HepG2 (cell line): ENCODE results near the gene KLKB1. TPM values are rescaled to one million over a fixed set of nuclear protein-coding genes. Genes with fewer than 3 reads are reported as not detected.

ENCODE experiments used
- ATAC-seq: fragments of 200-7000 bp; cut with Tn5 transposase; 3 replicates; pipeline ENCODE4 v1.9.1; 2020; ENCODE audit warnings: mild to moderate bottlenecking, moderate library complexity
- BruUV-seq: library from RNA; stranded (reverse); fragments of 400-500 nt; replicated peaks from 2 replicates; lab custom pipeline; 2021; lab: Mats Ljungman, UMichigan
- CTCF ChIA-PET: fragments of 300-600 bp; formaldehyde crosslinking; extraction: SDS; loops from one replicate; lab custom pipeline; 2021; ENCODE audit warnings: low total read pairs, inconsistent platforms, low intra/inter-chr PET ratio; lab: Yijun Ruan, JAX
- POLR2A ChIA-PET: fragments of 350-600 bp; sonication (Branson Sonifier 250); formaldehyde crosslinking; loops from one replicate; lab custom pipeline; 2020; ENCODE audit warnings: antibody characterized with exemption, inconsistent platforms; lab: Yijun Ruan, JAX
- DNase-seq: peaks from one replicate; pipeline ENCODE4 v3.0.0-alpha.2; 2015; ENCODE audit warnings: low spot score
- FAIRE-seq: peaks from 3 replicates; lab custom pipeline; 2011; peaks lifted over from hg19 to GRCh38; lab: Jason Lieb, UNC
- H2AFZ ChIP-seq: one replicate; pipeline ENCODE4 v1.6.1; 2011; ENCODE audit warnings: low read length, inconsistent platforms
- H3K27ac ChIP-seq: fragments of 300-600 bp; 3 replicates; pipeline ENCODE4 v1.8.0; 2011; ENCODE audit warnings: mixed run types, mild to moderate bottlenecking, mixed read lengths, low read length, inconsistent platforms; ENCODE audit not compliant: insufficient read depth; ENCODE audit errors: extremely low read length
- H3K27me3 ChIP-seq, 2 experiments: fragments of 200-600 bp in 1 of 2; 2 replicates in 1 of 2; 3 replicates in 1 of 2; pipeline versions ENCODE4 v1.6.0 to v1.8.0; 2011; ENCODE audit warnings: low read length in 2 of 2, mild to moderate bottlenecking in 2 of 2, moderate library complexity in 2 of 2, inconsistent platforms in 1 of 2; ENCODE audit not compliant: insufficient read depth in 2 of 2, control insufficient read depth in 1 of 2
- H3K36me3 ChIP-seq, 2 experiments: fragments of 200-600 bp in 1 of 2; replicated peaks in 1 of 2; 2 replicates in 1 of 2; 3 replicates in 1 of 2; pipeline versions ENCODE4 v1.5.1 to v1.8.0; 2011; ENCODE audit warnings: low read length in 2 of 2, inconsistent platforms in 1 of 2; ENCODE audit not compliant: insufficient read depth in 2 of 2, control insufficient read depth in 1 of 2
- H3K4me1 ChIP-seq: 2 replicates; pipeline ENCODE4 v1.5.1; 2012; ENCODE audit warnings: low read length, inconsistent platforms; ENCODE audit not compliant: insufficient read depth
- H3K4me2 ChIP-seq: 2 replicates; pipeline ENCODE4 v1.6.0; 2011; ENCODE audit warnings: low read depth, low read length, inconsistent platforms
- H3K4me3 ChIP-seq, 3 experiments: fragments of 200-600 bp in 1 of 3; sonication (generic), shearing (Covaris generic) in 1 of 3; replicated peaks in 1 of 3; 2 replicates each; pipeline ENCODE4 v1.5.1; 2011 to 2016; ENCODE audit warnings: low read length in 3 of 3, inconsistent platforms in 2 of 3, low read depth in 2 of 3, mild to moderate bottlenecking in 2 of 3, control low read depth in 1 of 3, mixed read lengths in 1 of 3; ENCODE audit not compliant: insufficient read depth in 1 of 3
- H3K79me2 ChIP-seq: one replicate; pipeline ENCODE4 v1.6.1; 2011; ENCODE audit warnings: low read length, inconsistent platforms; ENCODE audit not compliant: insufficient read depth
- H3K9ac ChIP-seq: 2 replicates; pipeline ENCODE4 v1.6.0; 2011; ENCODE audit warnings: mild to moderate bottlenecking, low read depth, low read length, inconsistent platforms; ENCODE audit not compliant: insufficient read depth
- H3K9me3 ChIP-seq: 2 replicates; pipeline ENCODE4 v1.5.1; 2012; ENCODE audit warnings: mild to moderate bottlenecking, low read length
- H4K20me1 ChIP-seq: 2 replicates; pipeline ENCODE4 v1.6.0; 2011; ENCODE audit warnings: inconsistent platforms, mild to moderate bottlenecking, low read length, moderate library complexity; ENCODE audit not compliant: insufficient read depth
- BCL3 ChIP-seq: sonication (generic); formaldehyde crosslinking; IDR thresholded peaks from 2 replicates; pipeline ENCODE4 v1.5.1; 2020; ENCODE audit warnings: mild to moderate bottlenecking, missing genetic modification reagents, moderate library complexity
- CEBPB ChIP-seq: IDR thresholded peaks from 2 replicates; pipeline ENCODE4 v1.6.1; 2011; ENCODE audit warnings: low read depth, low read length, improper control_type of control experiment, borderline replicate concordance
- FOXK2 ChIP-seq: fragments of 450-650 bp; IDR thresholded peaks from 2 replicates; pipeline ENCODE4 v1.6.1; 2016
- HNF4G ChIP-seq, 2 experiments: sonication (generic) in 1 of 2; formaldehyde crosslinking in 1 of 2; IDR thresholded peaks; 2 replicates each; pipeline versions ENCODE4 v1.4.0 to v1.6.1; 2011 to 2020; ENCODE audit warnings: borderline replicate concordance in 2 of 2, low read depth in 2 of 2, mild to moderate bottlenecking in 2 of 2, low read length in 1 of 2, missing genetic modification reagents in 1 of 2, moderate library complexity in 1 of 2
- KAT2B ChIP-seq: fragments of 150-350 bp; IDR thresholded peaks from 2 replicates; pipeline ENCODE4 v1.6.1; 2014; ENCODE audit warnings: low read depth, low read length, borderline replicate concordance
- PITX1 ChIP-seq: sonication (generic); formaldehyde crosslinking; IDR thresholded peaks from 2 replicates; pipeline ENCODE4 v1.5.1; 2020; ENCODE audit warnings: mild to moderate bottlenecking, missing genetic modification reagents
- RAD21 ChIP-seq: fragments of 450-650 bp; formaldehyde crosslinking; IDR thresholded peaks from 2 replicates; pipeline ENCODE4 v1.5.0; 2020; ENCODE audit warnings: mild to moderate bottlenecking
- SCMH1 ChIP-seq: sonication (generic); formaldehyde crosslinking; IDR thresholded peaks from 2 replicates; pipeline ENCODE4 v1.9.0; 2021; ENCODE audit warnings: missing genetic modification reagents, mild to moderate bottlenecking, borderline replicate concordance
- ZBTB38 ChIP-seq: sonication (generic); formaldehyde crosslinking; IDR thresholded peaks from 2 replicates; pipeline ENCODE4 v1.5.1; 2020; ENCODE audit warnings: mild to moderate bottlenecking, missing genetic modification reagents
- ZFP91 ChIP-seq: sonication (generic); formaldehyde crosslinking; IDR thresholded peaks from 2 replicates; pipeline ENCODE4 v1.9.0; 2022; ENCODE audit warnings: missing genetic modification reagents, mild to moderate bottlenecking, borderline replicate concordance
- ZNF354B ChIP-seq: sonication (generic); formaldehyde crosslinking; IDR thresholded peaks from 2 replicates; pipeline ENCODE4 v1.8.0; 2022; ENCODE audit warnings: mild to moderate bottlenecking, missing genetic modification reagents
- ZNF44 ChIP-seq: sonication (generic); formaldehyde crosslinking; IDR thresholded peaks from 2 replicates; pipeline ENCODE4 v1.5.1; 2020; ENCODE audit warnings: mild to moderate bottlenecking, missing genetic modification reagents
- WGBS: methylation state at CpG from one replicate; pipeline ENCODE4 v1.1.6; 2017; ENCODE audit warnings: low lambda C conversion rate; 5-methylcytosine and 5-hydroxymethylcytosine counted together
- in situ Hi-C: cut with HindIII; loops from 2 replicates; pipeline ENCODE4 v1.10.0; 2017; ENCODE audit warnings: low pct_unique_long_range_greater_than_20kb; ENCODE audit not compliant: extremely low pct_ligation_motif_present
- intact Hi-C: fragments of 100-400 bp; cut with micrococcal nuclease; formaldehyde crosslinking; loops from one replicate; pipeline ENCODE4 v1.10.0; 2022; ENCODE audit not compliant: unreplicated experiment
- polyA plus RNA-seq, 8 experiments: library from polyadenylated mRNA; depleted of rRNA in 3 of 8; stranded (reverse) in 7 of 8; unstranded in 1 of 8; fragments of >200 nt; fragmentation: Illumina TruSeq in 4 of 8; extraction: Trizol in 4 of 8; gene quantifications; 2 replicates each; pipeline versions ENCODE4 v1.2.1 to v1.2.3, GENCODE V29; 2011 to 2016; ENCODE audit warnings: low read depth in 4 of 8, missing spikeins in 1 of 8, mixed read lengths in 1 of 8; ENCODE audit not compliant: insufficient read depth in 1 of 8
- total RNA-seq, 5 experiments: library from RNA; depleted of rRNA; stranded (reverse); fragments of >200 nt; fragmentation: Illumina TruSeq; extraction: Trizol; gene quantifications; 2 replicates each; pipeline ENCODE4 v1.2.3, GENCODE V29; 2016; ENCODE audit warnings: low read depth in 1 of 5

KLKB1 gene
- total and polyA plus RNA-seq, 2 of the 13 experiments (the other 11 are each of a cell fraction or from before 2014, with no cell fraction given), result 0.26 to 0.49 TPM

DNA sequence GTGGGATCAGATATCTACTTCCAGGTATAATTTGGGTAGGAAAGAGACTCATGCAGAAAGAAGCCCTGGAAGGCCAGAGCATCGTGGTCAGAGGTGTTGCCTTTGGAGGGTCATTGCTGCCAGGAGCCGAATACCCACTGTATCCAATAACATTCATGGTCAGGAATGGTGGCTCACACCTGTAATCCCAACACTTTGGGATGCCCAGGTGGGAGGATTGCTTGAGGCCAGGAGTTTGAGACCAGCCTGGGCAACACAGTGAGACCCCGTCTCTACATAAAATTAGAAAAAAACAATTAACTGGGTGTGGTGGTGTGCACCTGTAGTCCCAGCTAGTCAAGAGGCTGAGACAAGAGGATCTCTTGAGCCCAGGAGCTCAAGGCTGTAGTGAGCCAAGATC is 27.8 kb downstream of the KLKB1 start (continued):
- no peak for TF ChIP-seq ZNF44 (CRISPR knock-in tag)
- TF ChIP-seq KAT2B, result no peak
- TF ChIP-seq BCL3 (CRISPR knock-in tag), result no peak

DNA sequence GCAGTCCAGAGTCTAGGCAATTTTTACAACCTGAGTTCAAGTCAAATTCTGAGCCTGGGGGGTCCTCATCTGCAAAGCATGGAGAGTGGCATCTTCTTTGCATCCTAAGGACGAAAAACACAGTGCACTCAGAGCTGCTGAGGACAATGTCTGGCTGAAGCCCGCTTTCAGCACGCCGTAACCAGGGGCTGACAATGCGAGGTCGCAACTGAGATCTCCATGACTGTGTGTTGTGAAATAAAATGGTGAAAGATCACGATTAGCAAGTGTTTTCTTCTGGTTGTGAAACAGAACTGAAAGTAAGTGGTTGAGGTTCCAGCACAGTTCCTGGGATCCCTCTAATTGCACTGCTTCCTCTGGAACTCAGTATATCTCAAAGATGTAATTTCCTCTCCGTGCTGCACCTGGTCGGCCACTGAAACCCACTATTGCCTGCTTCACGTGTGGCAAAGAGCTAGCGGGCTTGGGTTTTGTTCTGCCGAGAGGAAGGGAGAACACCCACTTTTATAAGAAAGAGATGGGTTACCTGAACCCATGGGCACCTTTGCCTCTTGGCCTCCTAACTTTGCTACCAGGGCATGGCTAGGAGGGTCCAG is 31.0 kb downstream of the KLKB1 start:
- peak overlapping the region; percentile 46 for H3K27ac ChIP-seq
- no TSS peak for BruUV-seq

More for the DNA sequence above, 31.0 kb downstream of the KLKB1 start:
- intact Hi-C loops, result loop anchor here (1.0 kb wide), 1 partner anchor 8 kb away; the partner anchor contains the start of gene F11
- Histone ChIP-seq H3K9me3 (no peaks in the 10 kb centered on the region), H3K79me2 (no peaks in the 10 kb centered on the region), H3K36me3 (no peaks in the 10 kb centered on the region), H4K20me1 (no peaks in the 10 kb centered on the region), H3K4me3 (no peak overlapping the region), H3K9ac (no peak overlapping the region), H3K4me1 (peaks cover 46% of the 10 kb centered on the region), H2AFZ (no peak overlapping the region), H3K4me2 (no peak overlapping the region), H3K27me3 (no peaks in the 10 kb centered on the region; a peak in 1 of 5 replicates)
- WGBS, result 89% methylated on average over 11 of the region's 12 CpGs
- DNase-seq (no peak), FAIRE-seq (no peak), ATAC-seq (no peak)
- ChIA-PET CTCF (no interaction called here), POLR2A (interaction anchor here (1.0 to 3.4 kb wide), 2 partner anchors 8 to 9 kb away, joined by 3 to 22 read pairs; no protein-coding TSS in a partner anchor)
- in situ Hi-C loops, result no loop called here
- TF ChIP-seq CEBPB (peak; percentile 51; the same call in 1 of the 2 replicates), PITX1 (CRISPR knock-in tag) (no peak), ZFP91 (CRISPR knock-in tag) (no peak), FOXK2 (no peak), RAD21 (CRISPR knock-in tag) (no peak), ZBTB38 (CRISPR knock-in tag) (0 out of 2 replicates have a peak, but pooled peaks have one; percentile 26), ZNF354B (no peak), SCMH1 (CRISPR knock-in tag) (no peak), HNF4G (IDR thresholded peaks at IDR 0.05; ENCODE audit: borderline replicate concordance, low read depth, low read length) (no peak), HNF4G (CRISPR knock-in tag; IDR thresholded peaks at IDR 0.05; ENCODE audit: borderline replicate concordance, low read depth) (no peak)
